Measurements from ENCODE around the gene ADK.

DNA sequence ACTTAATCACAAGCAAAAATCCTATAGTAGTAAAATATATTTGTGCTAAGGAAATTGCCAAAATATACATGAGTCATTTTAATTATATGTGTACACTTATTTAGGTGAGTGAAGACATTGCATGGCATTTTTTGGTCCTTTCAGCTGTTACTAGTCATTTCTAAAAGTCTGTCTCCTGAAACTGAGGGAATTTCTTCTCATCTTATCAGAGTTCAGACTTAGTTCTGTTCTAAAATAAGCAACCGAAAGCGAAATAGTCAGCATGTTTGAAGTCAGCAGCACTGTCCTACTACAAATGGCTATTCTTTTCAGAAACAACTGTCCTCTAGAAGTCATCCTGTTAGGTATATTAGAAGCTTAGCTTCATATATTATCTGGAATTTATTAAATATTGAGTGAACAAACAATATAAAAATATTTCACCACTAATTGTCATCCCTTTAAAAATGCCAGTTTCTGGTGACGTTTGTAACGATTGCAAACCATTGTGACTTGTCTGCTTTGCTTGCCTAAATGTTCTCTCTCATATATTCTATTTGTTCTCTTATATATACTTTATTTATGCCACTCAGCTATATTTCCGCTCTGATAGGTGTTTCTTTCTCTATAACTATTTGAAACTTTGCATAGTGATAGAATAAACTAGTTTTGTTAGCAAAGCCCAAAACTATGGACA, 448.0 kb downstream of the ADK start:
- TF ChIP-seq, protein P1, sequence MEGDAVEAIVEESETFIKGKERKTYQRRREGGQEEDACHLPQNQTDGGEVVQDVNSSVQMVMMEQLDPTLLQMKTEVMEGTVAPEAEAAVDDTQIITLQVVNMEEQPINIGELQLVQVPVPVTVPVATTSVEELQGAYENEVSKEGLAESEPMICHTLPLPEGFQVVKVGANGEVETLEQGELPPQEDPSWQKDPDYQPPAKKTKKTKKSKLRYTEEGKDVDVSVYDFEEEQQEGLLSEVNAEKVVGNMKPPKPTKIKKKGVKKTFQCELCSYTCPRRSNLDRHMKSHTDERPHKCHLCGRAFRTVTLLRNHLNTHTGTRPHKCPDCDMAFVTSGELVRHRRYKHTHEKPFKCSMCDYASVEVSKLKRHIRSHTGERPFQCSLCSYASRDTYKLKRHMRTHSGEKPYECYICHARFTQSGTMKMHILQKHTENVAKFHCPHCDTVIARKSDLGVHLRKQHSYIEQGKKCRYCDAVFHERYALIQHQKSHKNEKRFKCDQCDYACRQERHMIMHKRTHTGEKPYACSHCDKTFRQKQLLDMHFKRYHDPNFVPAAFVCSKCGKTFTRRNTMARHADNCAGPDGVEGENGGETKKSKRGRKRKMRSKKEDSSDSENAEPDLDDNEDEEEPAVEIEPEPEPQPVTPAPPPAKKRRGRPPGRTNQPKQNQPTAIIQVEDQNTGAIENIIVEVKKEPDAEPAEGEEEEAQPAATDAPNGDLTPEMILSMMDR (optimal IDR thresholded peaks at IDR 0.05 in 1 of 3, IDR thresholded peaks at IDR 0.05 in 1 of 3, conservative IDR thresholded peaks at IDR 0.05 in 1 of 3; ENCODE audit: extremely low read depth in 1 of 3, insufficient read depth in 2 of 3, low read length in 3 of 3), result no peak
- TF ChIP-seq EZH2 (IDR thresholded peaks at IDR 0.05; ENCODE audit: low read length), result no peak
